Endodermal cell (in vitro differentiated cells): ENCODE results near the gene IDNK. TPM values are rescaled to one million over a fixed set of nuclear protein-coding genes. Genes with fewer than 3 reads are reported as not detected.

Source experiments
- DNase-seq: peaks from one replicate; pipeline ENCODE4 v3.0.0-alpha.2; 2017
- H3K27ac ChIP-seq: 2 replicates; pipeline ENCODE4 v1.5.1; 2013; ENCODE audit warnings: mild to moderate bottlenecking, low read depth, low read length, moderate library complexity
- H3K27me3 ChIP-seq: 2 replicates; pipeline ENCODE4 v1.6.1; 2013; ENCODE audit warnings: mild to moderate bottlenecking, low read length, moderate library complexity; ENCODE audit not compliant: insufficient read depth, control insufficient read depth, poor library complexity, severe bottlenecking
- H3K36me3 ChIP-seq: 2 replicates; pipeline ENCODE4 v1.7.0; 2013; ENCODE audit warnings: mild to moderate bottlenecking, low read length, moderate library complexity; ENCODE audit not compliant: control insufficient read depth, insufficient read depth
- H3K4me1 ChIP-seq: one replicate; pipeline ENCODE4 v1.7.0; 2013; ENCODE audit warnings: low read length; ENCODE audit not compliant: control insufficient read depth, insufficient read depth
- H3K4me3 ChIP-seq: 2 replicates; pipeline ENCODE4 v1.5.1; 2013; ENCODE audit warnings: mild to moderate bottlenecking, low read length, moderate library complexity
- H3K9ac ChIP-seq: 2 replicates; pipeline ENCODE4 v1.6.1; 2013; ENCODE audit warnings: mild to moderate bottlenecking, low read length, moderate library complexity; ENCODE audit not compliant: poor library complexity, severe bottlenecking; ENCODE audit errors: extremely low read depth
- H3K9me3 ChIP-seq: 2 replicates; pipeline ENCODE4 v1.6.1; 2013; ENCODE audit warnings: mild to moderate bottlenecking, low read length, moderate library complexity; ENCODE audit not compliant: control insufficient read depth
- H3K27ac Mint-ChIP-seq: 2 replicates; pipeline ENCODE4 v1.8.0; 2020; ENCODE audit warnings: mixed read lengths
- H3K27me3 Mint-ChIP-seq: 2 replicates; pipeline ENCODE4 v1.8.0; 2021; ENCODE audit warnings: mild to moderate bottlenecking, mixed read lengths; ENCODE audit not compliant: insufficient read depth
- H3K36me3 Mint-ChIP-seq: 2 replicates; pipeline ENCODE4 v1.8.0; 2020; ENCODE audit warnings: low read depth, mixed read lengths
- H3K4me1 Mint-ChIP-seq: 2 replicates; pipeline ENCODE4 v1.8.0; 2020; ENCODE audit warnings: mixed read lengths
- H3K4me3 Mint-ChIP-seq: 2 replicates; pipeline ENCODE4 v1.8.0; 2020; ENCODE audit warnings: mild to moderate bottlenecking, moderate library complexity, mixed read lengths
- H3K9me3 Mint-ChIP-seq: 2 replicates; pipeline ENCODE4 v1.8.0; 2020; ENCODE audit warnings: mild to moderate bottlenecking, mixed read lengths
- WGBS, 2 experiments: methylation state at CpG; one replicate each; pipeline versions ENCODE4 v1.1.5 to v1.1.7; 2013; ENCODE audit warnings: missing lambda C conversion rate in 2 of 2, mixed read lengths in 1 of 2; ENCODE audit not compliant: insufficient coverage in 1 of 2, insufficient read length in 1 of 2; 5-methylcytosine and 5-hydroxymethylcytosine counted together
- total RNA-seq, 2 donors: library from RNA; stranded (reverse); fragmentation: NEBNext Ultra II Directional in 1 of 2; extraction: Animal tissue kit (Norgen Biotek cat#: 25700) in 1 of 2; gene quantifications; 2 replicates in 1 of 2; 3 replicates in 1 of 2; pipeline ENCODE4 v1.2.1, GENCODE V29; 2021
- TF ChIP-seq, protein P1 (sequence below): fragments of 200-600 bp; sonication (generic); conservative IDR thresholded peaks from 2 replicates; pipeline ENCODE4 v1.5.0; 2021; ENCODE audit warnings: antibody characterized with exemption, mild to moderate bottlenecking

Gene IDNK
- total RNA-seq, 2 donors from 2014 or later, result 1.6 TPM

DNA sequence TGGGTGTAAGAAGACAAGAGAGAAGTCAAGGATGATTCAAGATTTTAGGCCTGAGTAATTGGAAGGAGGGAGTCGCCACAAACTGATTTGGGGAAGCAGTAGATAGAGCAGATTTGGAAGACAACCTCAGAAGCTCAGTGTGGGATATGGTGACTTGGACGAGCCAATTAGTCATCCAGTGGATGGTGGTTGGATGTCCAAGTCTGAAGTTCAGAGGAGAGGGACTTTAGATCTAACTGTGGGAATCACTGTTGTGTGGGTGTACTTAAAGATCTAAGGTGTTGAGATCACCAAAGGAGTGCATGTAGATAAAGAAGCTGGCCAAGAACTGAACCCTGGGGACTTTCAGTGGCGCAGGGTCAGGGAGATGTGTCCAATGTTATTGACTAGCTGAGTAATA is 2.2 kb downstream of the IDNK start:
- Histone ChIP-seq H3K4me3 (no peak overlapping the region), H3K36me3 (no peaks in the 10 kb centered on the region), H3K27me3 (no peaks in the 10 kb centered on the region), H3K9ac (no peak overlapping the region), H3K4me1 (peaks cover 5% of the 10 kb centered on the region), H3K27ac (no peak overlapping the region), H3K9me3 (no peaks in the 10 kb centered on the region)
- peaks cover 5% of the 10 kb centered on the region for H3K36me3 Mint-ChIP-seq
- TF ChIP-seq, protein P1, sequence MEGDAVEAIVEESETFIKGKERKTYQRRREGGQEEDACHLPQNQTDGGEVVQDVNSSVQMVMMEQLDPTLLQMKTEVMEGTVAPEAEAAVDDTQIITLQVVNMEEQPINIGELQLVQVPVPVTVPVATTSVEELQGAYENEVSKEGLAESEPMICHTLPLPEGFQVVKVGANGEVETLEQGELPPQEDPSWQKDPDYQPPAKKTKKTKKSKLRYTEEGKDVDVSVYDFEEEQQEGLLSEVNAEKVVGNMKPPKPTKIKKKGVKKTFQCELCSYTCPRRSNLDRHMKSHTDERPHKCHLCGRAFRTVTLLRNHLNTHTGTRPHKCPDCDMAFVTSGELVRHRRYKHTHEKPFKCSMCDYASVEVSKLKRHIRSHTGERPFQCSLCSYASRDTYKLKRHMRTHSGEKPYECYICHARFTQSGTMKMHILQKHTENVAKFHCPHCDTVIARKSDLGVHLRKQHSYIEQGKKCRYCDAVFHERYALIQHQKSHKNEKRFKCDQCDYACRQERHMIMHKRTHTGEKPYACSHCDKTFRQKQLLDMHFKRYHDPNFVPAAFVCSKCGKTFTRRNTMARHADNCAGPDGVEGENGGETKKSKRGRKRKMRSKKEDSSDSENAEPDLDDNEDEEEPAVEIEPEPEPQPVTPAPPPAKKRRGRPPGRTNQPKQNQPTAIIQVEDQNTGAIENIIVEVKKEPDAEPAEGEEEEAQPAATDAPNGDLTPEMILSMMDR, result no peak
- DNase-seq, result no peak
- H3K27me3 Mint-ChIP-seq, result peaks cover 3% of the 10 kb centered on the region
- 94 to 100% methylated on average over 3 of the region's 3 CpGs for WGBS, 2 experiments
- H3K9me3 Mint-ChIP-seq, result no peaks in the 10 kb centered on the region
- no peak overlapping the region for H3K27ac Mint-ChIP-seq
- peaks cover 20% of the 10 kb centered on the region for H3K4me1 Mint-ChIP-seq
- no peak overlapping the region for H3K4me3 Mint-ChIP-seq

DNA sequence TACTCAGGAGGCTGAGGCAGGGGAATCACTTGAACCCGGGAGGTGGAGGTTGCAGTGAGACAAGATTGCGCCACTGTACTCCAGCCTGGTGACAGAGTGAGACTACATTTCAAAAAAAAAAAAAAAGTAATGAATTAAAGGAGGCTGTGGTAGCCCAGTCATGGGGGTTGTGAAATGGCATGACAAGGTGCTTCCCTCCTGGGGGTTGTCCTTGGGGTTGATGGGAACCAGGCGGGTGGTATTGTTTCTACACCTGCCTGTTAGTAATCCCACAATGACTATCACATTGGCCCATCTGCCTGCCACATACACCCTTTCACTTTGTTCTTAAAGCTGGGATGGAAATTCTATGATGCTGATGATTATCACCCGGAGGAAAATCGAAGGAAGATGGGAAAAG is 5.6 kb downstream of the IDNK start:
- WGBS, 2 experiments, result 94 to 97% methylated on average over 3 to 5 of the region's 5 CpGs
- peaks cover 7% of the 10 kb centered on the region for H3K36me3 Mint-ChIP-seq
- Histone ChIP-seq H3K27me3 (no peaks in the 10 kb centered on the region), H3K9me3 (no peaks in the 10 kb centered on the region), H3K27ac (no peak overlapping the region), H3K4me3 (no peak overlapping the region), H3K36me3 (no peaks in the 10 kb centered on the region), H3K9ac (no peak overlapping the region), H3K4me1 (peaks cover 5% of the 10 kb centered on the region)
- H3K27me3 Mint-ChIP-seq, result no peaks in the 10 kb centered on the region
- DNase-seq, result no peak
- TF ChIP-seq, protein P1, result no peak
- no peaks in the 10 kb centered on the region for H3K9me3 Mint-ChIP-seq
- H3K27ac Mint-ChIP-seq, result no peak overlapping the region
- no peak overlapping the region for H3K4me3 Mint-ChIP-seq
- peaks cover 23% of the 10 kb centered on the region for H3K4me1 Mint-ChIP-seq

GRCh38 chr9:83629433-83630104 is 6.6 kb downstream of the IDNK start:
- Histone ChIP-seq H3K9ac (no peak overlapping the region), H3K4me3 (no peak overlapping the region), H3K27me3 (no peaks in the 10 kb centered on the region), H3K36me3 (no peaks in the 10 kb centered on the region), H3K4me1 (no peaks in the 10 kb centered on the region), H3K27ac (no peak overlapping the region), H3K9me3 (no peaks in the 10 kb centered on the region)
- WGBS, 2 experiments, result 86 to 92% methylated on average over 7 of the region's 7 CpGs
- no peaks in the 10 kb centered on the region for H3K9me3 Mint-ChIP-seq
- no peak for DNase-seq
- H3K27ac Mint-ChIP-seq, result no peak overlapping the region
- peaks cover 7% of the 10 kb centered on the region for H3K36me3 Mint-ChIP-seq
- TF ChIP-seq, protein P1, result no peak
- H3K27me3 Mint-ChIP-seq, result no peaks in the 10 kb centered on the region
- no peak overlapping the region for H3K4me3 Mint-ChIP-seq
- H3K4me1 Mint-ChIP-seq, result peaks cover 17% of the 10 kb centered on the region
